ENCODE measurements around the gene ARHGEF25. TPM values are rescaled to one million over a fixed set of nuclear protein-coding genes. Genes with fewer than 3 reads are reported as not detected.

Gene ARHGEF25
- total and polyA plus RNA-seq, 2 of the 4 experiments (the other 2 are of a cell fraction), result 6.3 to 17.9 TPM

- POLR2A ChIA-PET (ENCODE audit: unreplicated experiment), result no interaction called here
- WGBS, 2 experiments (ENCODE audit: extremely low coverage in 2 of 2, insufficient read length in 1 of 2), result 60% methylated on average over 1 of the region's 25 CpGs; no CpG with 5 or more reads in 1 of the 2 experiments
- no peak for DNase-seq
- TF ChIP-seq RAD21 (IDR thresholded peaks at IDR 0.05; ENCODE audit: low read length) (no peak), CEBPB (IDR thresholded peaks at IDR 0.05; ENCODE audit: low read depth, low read length) (no peak), FOS (IDR thresholded peaks at IDR 0.05; ENCODE audit: low read depth, low read length) (no peak), CTCF (conservative IDR thresholded peaks at IDR 0.05; ENCODE audit: low read depth, low read length) (no peak), ELK1 (IDR thresholded peaks at IDR 0.05; ENCODE audit: borderline replicate concordance, low read depth, low read length) (no peak), MAZ (IDR thresholded peaks at IDR 0.05; ENCODE audit: borderline replicate concordance, low read depth, low read length) (no peak), RFX5 (IDR thresholded peaks at IDR 0.05; ENCODE audit: low read depth, low read length) (no peak), BHLHE40 (IDR thresholded peaks at IDR 0.05; ENCODE audit: low read depth, low read length) (no peak), NFE2L2 (IDR thresholded peaks at IDR 0.05; ENCODE audit: low read depth, low read length) (no peak), SMC3 (IDR thresholded peaks at IDR 0.05; ENCODE audit: low read depth, low read length) (no peak), CHD1 (IDR thresholded peaks at IDR 0.05; ENCODE audit: low read depth, low read length) (no peak), MXI1 (IDR thresholded peaks at IDR 0.05; ENCODE audit: borderline replicate concordance, low read depth, low read length) (no peak), MAFK (IDR thresholded peaks at IDR 0.05; ENCODE audit: low read depth, low read length) (no peak), USF2 (IDR thresholded peaks at IDR 0.05; ENCODE audit: low read depth, low read length) (no peak)
Observed at GRCh38 chr12:57604992-57605810, 6.0 kb upstream of the ARHGEF25 start.

More at GRCh38 chr12:57604992-57605810, 6.0 kb upstream of the ARHGEF25 start:
- Histone ChIP-seq H3K4me3 (ENCODE audit: insufficient read depth, low read depth, low read length) (peak overlapping the region; percentile 93), H3K9me3 (ENCODE audit: control insufficient read depth, insufficient read depth, low read length) (no peaks in the 10 kb centered on the region), H3K27me3 (ENCODE audit: control insufficient read depth, insufficient read depth, low read length) (no peaks in the 10 kb centered on the region), H3K9me1 (ENCODE audit: insufficient read depth, low read length) (peaks cover 10% of the 10 kb centered on the region; the same call in 1 of the 2 replicates), H2BK15ac (ENCODE audit: low read depth, low read length) (no peak overlapping the region), H3K14ac (replicated peaks; ENCODE audit: low read depth, low read length) (peak overlapping the region; percentile 54; the same call in 1 of the 2 replicates), H2AK9ac (replicated peaks; ENCODE audit: low read depth, low read length, poor library complexity) (peak overlapping the region; percentile 96), H4K20me1 (ENCODE audit: insufficient read depth, low read length) (no peaks in the 10 kb centered on the region), H4K5ac (ENCODE audit: low read depth, low read length) (peak overlapping the region; percentile 86), H4K91ac (ENCODE audit: insufficient read depth, low read depth, low read length) (peak overlapping the region; percentile 55), H2AK5ac (ENCODE audit: low read depth, low read length) (peak overlapping the region; percentile 79; the same call in 1 of the 2 replicates), H3K23ac (ENCODE audit: low read depth, low read length) (peak overlapping the region; percentile 47), H3K56ac (ENCODE audit: extremely low read depth, insufficient read depth, low read length) (no peak overlapping the region), H3K9ac (ENCODE audit: low read depth, low read length) (peak overlapping the region; percentile 55), H4K8ac (ENCODE audit: low read depth in 2 of 2, low read length in 2 of 2) (peak overlapping the region; percentile 75 to 76), H3K18ac (ENCODE audit: low read depth, low read length) (peak overlapping the region; percentile 38), H2BK20ac (ENCODE audit: low read depth, low read length) (no peak overlapping the region), H3K27ac (ENCODE audit: insufficient read depth, low read length) (peak overlapping the region; percentile 41), H3K36me3 (ENCODE audit: control insufficient read depth, insufficient read depth, low read length) (peaks cover 13% of the 10 kb centered on the region; the same call in 1 of the 2 replicates), H2BK5ac (ENCODE audit: low read depth, low read length, poor library complexity, severe bottlenecking) (peak overlapping the region; percentile 21), H3K4ac (ENCODE audit: low read depth, low read length) (peak overlapping the region; percentile 89), H3K4me1 (ENCODE audit: control insufficient read depth, insufficient read depth, low read length) (peaks cover 11% of the 10 kb centered on the region), H2BK120ac (ENCODE audit: low read depth, low read length) (no peak overlapping the region), H2AFZ (replicated peaks; ENCODE audit: low read length, poor library complexity) (peak overlapping the region; percentile 94), H3K79me1 (ENCODE audit: low read depth in 1 of 2, low read length in 2 of 2) (peaks cover 9 to 19% of the 10 kb centered on the region in 2 experiments), H3K4me2 (ENCODE audit: low read depth, low read length) (peak overlapping the region; percentile 77)
- CTCF ChIA-PET, result interaction anchor here (1.1 kb wide), 1 partner anchor 22 kb away, joined by 4 read pairs; no protein-coding TSS in a partner anchor
- dilution Hi-C loops (cut with HindIII; ENCODE audit: low sequenced_read_pairs, unreplicated experiment), result no loop called here
- intact Hi-C loops (cut with micrococcal nuclease), result no loop called here
- in situ Hi-C loops (cut with MboI; ENCODE audit: low sequenced_read_pairs), result no loop called here
- ATAC-seq (ENCODE audit: low read depth), result peak; percentile 53
- BruUV-seq (replicated peaks), result no TSS peak

All from IMR-90 (cell line).